NK-92 (cell line): ENCODE measurements around the gene FBXW7.

Experiments
- DNase-seq: peaks from one replicate; lab custom pipeline; 2025; ENCODE audit not compliant: unreplicated experiment; lab: John Stamatoyannopoulos, UW

The FBXW7 gene

GRCh38 chr4:152296386-152296785, 239.5 kb downstream of the FBXW7 start:
- DNase-seq = no peak

DNA sequence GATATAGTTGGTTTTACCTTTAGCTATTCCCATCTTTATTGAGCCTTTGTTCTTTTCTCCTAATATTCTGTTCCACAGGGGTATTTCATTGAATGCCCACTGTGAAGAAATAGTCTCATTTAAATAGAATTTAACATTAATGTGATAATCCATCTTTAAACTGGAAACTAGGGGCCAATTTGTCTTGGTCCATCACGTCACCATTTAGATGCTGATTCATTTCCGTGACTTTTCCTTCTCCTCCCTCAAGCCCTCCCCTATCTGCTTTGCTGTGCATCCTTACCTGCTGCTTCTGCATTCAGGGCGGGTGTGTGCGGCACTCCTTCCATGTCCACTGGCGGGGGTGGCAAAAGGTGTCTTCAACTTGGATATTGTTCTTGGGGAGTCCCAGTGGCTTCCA, 241.1 kb downstream of the FBXW7 start:
- no peak for DNase-seq

DNA sequence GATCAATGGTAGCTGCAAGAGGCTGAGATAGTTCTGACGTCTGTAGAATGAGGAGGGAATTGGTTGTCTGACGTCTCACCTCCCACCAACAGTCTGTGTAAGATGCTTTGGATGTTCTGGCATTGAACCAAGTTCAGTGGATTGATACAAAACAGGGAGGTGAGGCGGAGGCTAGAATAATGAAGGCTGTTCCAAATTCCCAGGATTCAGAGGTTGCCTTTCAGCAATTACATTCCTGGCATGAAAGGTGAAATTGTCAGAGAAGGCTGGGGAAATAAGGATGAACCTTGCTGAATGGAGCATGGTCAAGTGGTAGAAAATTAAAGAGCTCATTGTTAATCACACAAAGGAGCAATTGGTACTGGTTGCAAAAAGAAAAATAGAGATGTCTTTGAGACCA, 241.6 kb downstream of the FBXW7 start:
- DNase-seq = no peak

DNA sequence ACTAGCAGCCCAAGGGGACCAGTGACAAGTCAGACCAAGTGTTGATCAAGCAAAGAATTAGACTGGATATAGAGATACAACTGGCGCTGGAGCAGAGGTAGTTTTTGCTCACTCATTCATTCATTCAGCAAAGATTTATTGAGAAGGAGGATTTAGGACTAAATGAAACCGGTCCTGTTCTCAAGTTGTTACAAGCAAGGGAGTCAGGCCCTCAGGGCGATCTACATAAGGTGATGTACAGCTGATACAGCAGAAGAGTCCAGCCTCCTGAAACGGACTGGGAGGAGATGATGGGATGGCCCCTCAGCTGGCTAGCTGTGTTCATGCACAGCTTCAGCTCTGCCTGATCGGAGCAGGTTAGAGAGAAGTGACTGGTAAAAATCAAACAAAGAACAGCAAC, 242.4 kb downstream of the FBXW7 start:
- no peak for DNase-seq

GRCh38 chr4:152290366-152290921, 245.4 kb downstream of the FBXW7 start:
- no peak for DNase-seq

- DNase-seq = no peak
Observed at GRCh38 chr4:152289941-152290340, 246.0 kb downstream of the FBXW7 start.

DNA sequence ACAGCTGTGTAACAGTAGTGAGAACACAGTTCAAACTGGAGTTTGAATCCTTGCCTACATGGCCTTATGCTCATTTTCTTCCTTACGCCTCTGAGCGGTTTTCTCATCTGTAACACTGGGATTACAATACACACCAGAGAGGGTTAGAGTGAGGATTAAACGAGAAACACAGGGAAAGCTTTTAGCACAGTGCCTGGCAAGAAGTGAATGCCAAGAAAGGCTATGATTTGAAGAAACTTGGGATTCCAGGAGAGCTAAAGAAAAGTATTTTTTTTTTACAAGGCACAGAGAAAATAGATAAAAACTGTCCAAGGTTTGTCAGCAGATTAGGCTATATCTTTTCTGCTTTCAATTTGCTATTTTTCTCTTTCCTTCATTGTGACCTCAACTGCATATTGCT, 246.4 kb downstream of the FBXW7 start:
- DNase-seq = no peak

DNA sequence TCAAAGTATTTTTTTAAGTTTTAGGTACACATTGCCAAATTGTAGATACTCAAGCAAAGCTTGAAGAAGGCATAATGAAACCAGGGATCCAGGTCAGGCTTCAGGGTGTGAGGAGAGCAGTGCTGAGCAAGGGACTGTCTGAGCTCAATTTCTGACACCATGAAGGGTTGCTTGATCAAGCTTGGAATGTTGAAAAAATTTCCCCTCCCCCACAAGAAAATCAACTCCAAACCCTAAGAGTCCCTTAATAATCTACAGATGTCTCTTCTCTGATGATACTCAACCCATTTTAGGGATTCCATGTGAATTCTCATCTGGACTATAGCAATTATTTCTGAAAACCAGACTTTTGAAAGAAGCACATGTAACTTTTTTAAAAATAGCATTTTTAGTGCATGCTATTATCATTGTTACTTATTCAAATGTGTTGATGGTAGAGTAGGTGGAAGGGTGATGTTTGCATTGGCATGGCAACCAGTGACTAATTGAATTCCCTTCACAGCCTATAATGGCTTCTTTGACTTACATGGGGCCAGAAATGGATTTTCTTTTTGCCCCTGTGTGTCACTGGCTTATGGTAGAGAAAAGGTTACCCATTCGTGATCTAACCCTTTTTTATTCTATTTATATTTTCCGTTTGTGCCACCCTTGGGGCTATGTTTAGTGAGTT, 252.0 kb downstream of the FBXW7 start:
- DNase-seq = no peak

- no peak for DNase-seq
Observed at GRCh38 chr4:152281822-152282221, 254.1 kb downstream of the FBXW7 start.

- DNase-seq = no peak
Observed at GRCh38 chr4:152281211-152281610, 254.7 kb downstream of the FBXW7 start.

GRCh38 chr4:152279234-152279566, 256.7 kb downstream of the FBXW7 start:
- no peak for DNase-seq

DNA sequence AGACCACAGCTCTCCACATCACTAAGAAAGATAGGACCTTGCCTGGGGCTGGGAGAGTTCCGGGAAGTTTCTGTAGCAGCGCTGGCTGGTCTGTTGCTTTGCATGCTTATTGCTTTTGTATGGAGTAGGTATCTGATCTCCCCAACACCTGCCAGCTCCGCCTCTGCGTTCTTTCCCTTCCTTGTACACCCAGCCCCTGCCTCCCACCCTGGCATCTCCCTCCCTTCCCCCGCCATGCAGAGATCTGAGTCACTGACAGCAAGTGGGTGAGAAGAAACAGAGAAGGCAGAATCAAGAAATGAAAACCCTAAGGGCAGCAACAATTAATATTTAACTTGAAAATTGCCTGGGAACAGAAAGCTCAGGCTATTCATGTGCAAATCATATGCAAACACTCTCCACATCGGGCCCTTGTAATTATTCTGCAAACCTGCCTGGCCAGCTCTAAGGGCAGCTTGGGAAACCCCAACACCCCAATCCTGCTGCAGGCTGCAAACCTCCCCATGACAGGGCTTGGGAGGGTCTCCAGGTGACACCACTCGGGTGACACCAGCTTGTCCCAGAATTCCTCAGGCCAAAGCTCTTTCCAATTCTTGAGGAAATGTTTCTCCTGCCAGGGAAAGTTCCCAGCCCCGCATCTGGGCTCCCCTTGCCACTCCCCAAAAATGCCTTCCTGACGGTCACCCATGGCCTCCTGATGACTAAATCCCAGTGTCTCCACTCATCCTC, 257.2 kb downstream of the FBXW7 start:
- DNase-seq = no peak

DNA sequence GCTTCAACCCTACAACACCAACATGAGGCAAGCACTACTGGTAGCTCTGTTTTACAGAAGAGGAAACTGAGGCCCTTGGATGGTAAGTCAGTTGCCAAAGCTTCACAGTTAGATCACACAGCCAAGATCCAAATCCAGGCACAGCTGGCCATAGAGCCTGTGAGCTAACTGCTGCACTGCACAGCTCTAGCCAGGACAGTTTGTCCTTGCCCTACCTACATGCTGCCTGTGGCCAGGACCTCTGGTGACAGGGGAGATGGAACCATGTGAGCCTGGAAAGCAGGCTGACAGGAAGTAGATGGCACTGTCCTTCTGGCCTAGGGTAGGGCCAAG, 257.8 kb downstream of the FBXW7 start:
- no peak for DNase-seq

- DNase-seq = no peak
Observed at GRCh38 chr4:152277333-152277732, 258.6 kb downstream of the FBXW7 start.

GRCh38 chr4:152273343-152273742, 262.5 kb downstream of the FBXW7 start:
- DNase-seq = no peak
